H1 (cell line): Measurements from ENCODE around the gene SMCHD1. TPM values are rescaled to one million over a fixed set of nuclear protein-coding genes. Genes with fewer than 3 reads are reported as not detected.
"Not testable (repeated sequence)": the region's sequence is repeated elsewhere in the genome, so short reads cannot be mapped to it uniquely, and the experiment has no call there.

Source experiments
- CTCF ChIA-PET: fragments of 300-600 bp; sonication (Branson Sonifier 250); formaldehyde crosslinking; loops from one replicate; lab custom pipeline; 2021; ENCODE audit not compliant: partially characterized antibody; lab: Charles Lee
- POLR2A ChIA-PET: fragments of 300-600 bp; sonication (Branson Sonifier 250); formaldehyde crosslinking; loops from one replicate; lab custom pipeline; 2021; ENCODE audit warnings: inconsistent platforms; ENCODE audit not compliant: partially characterized antibody; lab: Charles Lee
- DNase-seq, 2 experiments: peaks; one replicate each; pipeline versions ENCODE4 v3.0.0 to v3.0.0-alpha.2; 2010 to 2022; ENCODE audit warnings: low spot score in 2 of 2, low read depth in 1 of 2, mixed read lengths in 1 of 2
- FAIRE-seq: peaks from 2 replicates; lab custom pipeline; 2011; peaks lifted over from hg19 to GRCh38; lab: Jason Lieb, UNC
- H2AFZ ChIP-seq: 2 replicates; pipeline ENCODE4 v1.8.1; 2012; ENCODE audit warnings: low read length, inconsistent platforms
- H2AK5ac ChIP-seq: 2 replicates; pipeline ENCODE4 v1.6.1; 2013; ENCODE audit warnings: low read depth, low read length
- H2BK120ac ChIP-seq: replicated peaks from 2 replicates; pipeline ENCODE3; 2013; ENCODE audit warnings: low read depth, low read length, inconsistent platforms
- H2BK12ac ChIP-seq: 2 replicates; pipeline ENCODE4 v1.6.1; 2013; ENCODE audit warnings: low read depth, low read length
- H2BK15ac ChIP-seq: 2 replicates; pipeline ENCODE4 v1.6.1; 2013; ENCODE audit warnings: low read length
- H2BK20ac ChIP-seq: 2 replicates; pipeline ENCODE4 v1.6.1; 2013; ENCODE audit warnings: low read length
- H2BK5ac ChIP-seq: 2 replicates; pipeline ENCODE4 v1.6.1; 2013; ENCODE audit warnings: low read depth, low read length
- H3K14ac ChIP-seq: 2 replicates; pipeline ENCODE4 v1.6.1; 2013; ENCODE audit warnings: inconsistent platforms; ENCODE audit not compliant: insufficient read length
- H3K18ac ChIP-seq: 2 replicates; pipeline ENCODE4 v1.6.1; 2013; ENCODE audit warnings: low read length; ENCODE audit errors: extremely low read depth
- H3K23ac ChIP-seq: 2 replicates; pipeline ENCODE4 v1.6.1; 2013; ENCODE audit warnings: inconsistent platforms; ENCODE audit not compliant: insufficient read length
- H3K23me2 ChIP-seq: 2 replicates; pipeline ENCODE4 v1.6.1; 2013; ENCODE audit warnings: low read depth, low read length
- H3K27ac ChIP-seq: 2 replicates; pipeline ENCODE4 v1.6.1; 2011; ENCODE audit warnings: low read depth, low read length, inconsistent platforms
- H3K27me3 ChIP-seq, 4 experiments: replicated peaks in 1 of 4; 1 replicate in 1 of 4; 2 replicates in 3 of 4; pipeline versions ENCODE4 v1.6.1 to v1.8.1; 2011 to 2013; ENCODE audit warnings: low read length in 3 of 4, mild to moderate bottlenecking in 3 of 4, inconsistent platforms in 2 of 4, mixed read lengths in 2 of 4, moderate library complexity in 1 of 4; ENCODE audit not compliant: control insufficient read depth in 3 of 4, insufficient read depth in 3 of 4; ENCODE audit errors: extremely low read depth in 1 of 4
- H3K36me3 ChIP-seq, 4 experiments: 2 replicates each; pipeline versions ENCODE4 v1.6.1 to v1.8.1; 2011 to 2013; ENCODE audit warnings: mild to moderate bottlenecking in 4 of 4, low read length in 3 of 4, moderate library complexity in 2 of 4, control low read depth in 1 of 4, inconsistent platforms in 1 of 4; ENCODE audit not compliant: insufficient read depth in 4 of 4, control insufficient read depth in 2 of 4
- H3K4ac ChIP-seq: replicated peaks from 2 replicates; pipeline ENCODE3; 2013; ENCODE audit warnings: low read length, low read depth, mixed read lengths, inconsistent platforms; ENCODE audit not compliant: insufficient read length
- H3K4me1 ChIP-seq, 4 experiments: replicated peaks in 1 of 4; 1 replicate in 1 of 4; 2 replicates in 3 of 4; pipeline versions ENCODE4 v1.6.1 to v1.8.1; 2011 to 2013; ENCODE audit warnings: low read length in 3 of 4, inconsistent platforms in 2 of 4, mixed read lengths in 1 of 4; ENCODE audit not compliant: insufficient read depth in 4 of 4, control insufficient read depth in 3 of 4
- H3K4me2 ChIP-seq, 2 experiments: 2 replicates each; pipeline versions ENCODE4 v1.6.1 to v1.8.1; 2011 to 2013; ENCODE audit warnings: low read depth in 2 of 2, low read length in 2 of 2, control low read depth in 1 of 2, inconsistent platforms in 1 of 2, mild to moderate bottlenecking in 1 of 2; ENCODE audit not compliant: insufficient read depth in 1 of 2
- H3K4me3 ChIP-seq, 4 experiments: fragments of 200-600, 300-600 bp in 1 of 4; sonication (generic), shearing (Covaris generic), sonication (Bioruptor Twin) in 1 of 4; 2 replicates each; pipeline versions ENCODE4 v1.5.1 to v1.8.1; 2011 to 2016; ENCODE audit warnings: low read length in 4 of 4, low read depth in 3 of 4, control low read depth in 2 of 4, inconsistent platforms in 2 of 4, mild to moderate bottlenecking in 2 of 4, mixed read lengths in 1 of 4, moderate library complexity in 1 of 4; ENCODE audit not compliant: insufficient read depth in 2 of 4; ENCODE audit errors: extremely low read depth in 1 of 4
- H3K56ac ChIP-seq: replicated peaks from 2 replicates; pipeline ENCODE3; 2013; ENCODE audit warnings: low read depth, mild to moderate bottlenecking, mixed read lengths, low read length, inconsistent platforms; ENCODE audit not compliant: insufficient read length
- H3K79me1 ChIP-seq: 2 replicates; pipeline ENCODE4 v1.6.1; 2013; ENCODE audit warnings: low read depth, low read length, control low read depth
- H3K79me2 ChIP-seq, 2 experiments: 2 replicates each; pipeline versions ENCODE4 v1.6.1 to v1.8.1; 2012 to 2013; ENCODE audit warnings: low read length in 2 of 2, mild to moderate bottlenecking in 2 of 2, inconsistent platforms in 1 of 2; ENCODE audit not compliant: insufficient read depth in 2 of 2, control insufficient read depth in 1 of 2
- H3K9ac ChIP-seq, 4 experiments: replicated peaks in 1 of 4; 1 replicate in 1 of 4; 2 replicates in 3 of 4; pipeline versions ENCODE4 v1.6.1 to v1.8.1; 2011 to 2013; ENCODE audit warnings: low read depth in 3 of 4, low read length in 3 of 4, control low read depth in 2 of 4, mild to moderate bottlenecking in 2 of 4, moderate library complexity in 2 of 4, inconsistent platforms in 1 of 4; ENCODE audit errors: extremely low read depth in 1 of 4
- H3K9me3 ChIP-seq, 2 experiments: 2 replicates each; pipeline versions ENCODE4 v1.6.1 to v1.8.1; 2012 to 2013; ENCODE audit warnings: mild to moderate bottlenecking in 2 of 2, moderate library complexity in 2 of 2, control low read depth in 1 of 2, inconsistent platforms in 1 of 2, low read depth in 1 of 2, low read length in 1 of 2, mixed read lengths in 1 of 2; ENCODE audit not compliant: insufficient read depth in 2 of 2
- H4K20me1 ChIP-seq, 2 experiments: replicated peaks in 1 of 2; 2 replicates each; pipeline versions ENCODE3 to v1.8.1; 2011 to 2013; ENCODE audit warnings: inconsistent platforms in 2 of 2, low read length in 2 of 2, mild to moderate bottlenecking in 1 of 2; ENCODE audit not compliant: insufficient read depth in 2 of 2, control insufficient read depth in 1 of 2
- H4K5ac ChIP-seq: 2 replicates; pipeline ENCODE4 v1.6.1; 2013; ENCODE audit warnings: low read length, low read depth, mixed read lengths, inconsistent platforms; ENCODE audit not compliant: insufficient read length
- H4K8ac ChIP-seq: 2 replicates; pipeline ENCODE4 v1.8.0; 2013; ENCODE audit warnings: mild to moderate bottlenecking, moderate library complexity, low read length, inconsistent platforms; ENCODE audit not compliant: insufficient read depth; ENCODE audit errors: extremely low read depth
- H4K91ac ChIP-seq: replicated peaks from 2 replicates; pipeline ENCODE3; 2013; ENCODE audit warnings: low read length, mixed read lengths, inconsistent platforms; ENCODE audit not compliant: insufficient read length
- polyA plus RNA-seq, 7 experiments: library from polyadenylated mRNA; depleted of rRNA in 3 of 7; stranded (reverse) in 5 of 7; unstranded in 2 of 7; fragments of >200 nt in 5 of 7; fragments of 200-250 nt in 2 of 7; gene quantifications; 1 replicate in 5 of 7; 2 replicates in 1 of 7; 4 replicates in 1 of 7; pipeline versions ENCODE4 v1.2.1 to v1.2.3, GENCODE V29; 2011 to 2013; ENCODE audit warnings: missing spikeins in 2 of 7, mixed read lengths in 2 of 7
- total RNA-seq: library from RNA; stranded (reverse); fragmentation: NEBNext Ultra II Directional; extraction: Animal tissue kit (Norgen Biotek cat#: 25700); gene quantifications from 2 replicates; pipeline ENCODE4 v1.2.1, GENCODE V29; 2021

SMCHD1 gene
- total and polyA plus RNA-seq, 2 of the 8 experiments (the other 6 are each of a cell fraction or from before 2014, with no cell fraction given), result 9.3 to 32.0 TPM

GRCh38 chr18:2837290-2837689 lies 181.8 kb downstream of the SMCHD1 start:
- H3K23ac ChIP-seq, H2BK12ac ChIP-seq, H3K4ac ChIP-seq, H3K36me3 ChIP-seq, POLR2A ChIA-PET, FAIRE-seq, H2BK5ac ChIP-seq, H3K18ac ChIP-seq, H3K27ac ChIP-seq, H3K56ac ChIP-seq, H4K20me1 ChIP-seq, H2AFZ ChIP-seq, H4K5ac ChIP-seq, H3K27me3 ChIP-seq, H3K14ac ChIP-seq, H2BK15ac ChIP-seq, H4K8ac ChIP-seq, H3K4me2 ChIP-seq, H4K91ac ChIP-seq, H2AK5ac ChIP-seq, DNase-seq, H3K4me1 ChIP-seq, H3K79me2 ChIP-seq, H3K4me3 ChIP-seq, H3K23me2 ChIP-seq, H2BK120ac ChIP-seq, H2BK20ac ChIP-seq, H3K79me1 ChIP-seq, H3K9ac ChIP-seq, H3K9me3 ChIP-seq: not testable (repeated sequence)
- CTCF ChIA-PET, result interaction anchor here (1.0 kb wide), 1 partner anchor 11 kb away, joined by 3 read pairs; no protein-coding TSS in a partner anchor
